ENCODE measurements around the gene CDK11A.
"Not testable (repeated sequence)": the region's sequence is repeated elsewhere in the genome, so short reads cannot be mapped to it uniquely, and the experiment has no call there.

Gene CDK11A

GRCh38 chr1:1662392-1662791 is 61.8 kb downstream of the CDK11A start:
- DNase-seq = not testable (repeated sequence)

- peak; percentile 92 to 100 (median 96) for DNase-seq
Observed at GRCh38 chr1:1658583-1659549, 65.3 kb downstream of the CDK11A start, which contains the start of gene CDK11B. Gene CDK11B, minus strand, starts transcription at chr1:1659004. Its CDS starts 1,519 bp downstream, at chr1:1657485.

All from T-helper 1 cell (primary cell).